ENCODE data around the gene NSUN3. TPM values are rescaled to one million over a fixed set of nuclear protein-coding genes. Genes with fewer than 3 reads are reported as not detected.

The NSUN3 gene
- total and polyA plus RNA-seq, 9 donors, result 7.1 to 14.9 (median 11.7) TPM

- H3K9me3 ChIP-seq, result no peaks in the 10 kb centered on the region
- intact Hi-C loops (cut with DNase I), result loop anchor here in 1 of 4 donors (10.0 kb wide), 1 partner anchor 61 kb away; no protein-coding TSS in a partner anchor
- DNase-seq, result no peak
- no peaks in the 10 kb centered on the region for H3K27me3 ChIP-seq
- WGBS, 3 donors, result 89 to 100% (median 93%) methylated on average over 1 of the region's 1 CpG
- H3K4me3 ChIP-seq, result no peak overlapping the region
- H3K27ac ChIP-seq, result no peak overlapping the region
- no peak for TF ChIP-seq EP300 (IDR thresholded peaks at IDR 0.05)
- no peak for TF ChIP-seq POLR2A (IDR thresholded peaks at IDR 0.05)
- TF ChIP-seq CTCF (IDR thresholded peaks at IDR 0.05), result no peak
- no peaks in the 10 kb centered on the region for H3K36me3 ChIP-seq
- H3K4me1 ChIP-seq (ENCODE audit: insufficient read depth), result peaks cover 2% of the 10 kb centered on the region
These were observed 3.1 kb downstream of the NSUN3 start for GRCh38 chr3:94065819-94066480.

GRCh38 chr3:94066506-94067500, 3.9 kb downstream of the NSUN3 start:
- 85 to 88% (median 87%) methylated on average over 6 of the region's 6 CpGs for WGBS, 3 donors
- DNase-seq, result no peak
- no peak overlapping the region for H3K4me3 ChIP-seq
- no peaks in the 10 kb centered on the region for H3K27me3 ChIP-seq
- no peaks in the 10 kb centered on the region for H3K9me3 ChIP-seq
- TF ChIP-seq EP300 (IDR thresholded peaks at IDR 0.05) (no peak), CTCF (IDR thresholded peaks at IDR 0.05) (no peak), POLR2A (IDR thresholded peaks at IDR 0.05) (no peak)
- H3K4me1 ChIP-seq (ENCODE audit: insufficient read depth), result peaks cover 2% of the 10 kb centered on the region
- no peaks in the 10 kb centered on the region for H3K36me3 ChIP-seq
- no peak overlapping the region for H3K27ac ChIP-seq
- intact Hi-C loops (cut with DNase I), result loop anchor here in 1 of 4 donors (10.0 kb wide), 1 partner anchor 62 kb away; no protein-coding TSS in a partner anchor

DNA sequence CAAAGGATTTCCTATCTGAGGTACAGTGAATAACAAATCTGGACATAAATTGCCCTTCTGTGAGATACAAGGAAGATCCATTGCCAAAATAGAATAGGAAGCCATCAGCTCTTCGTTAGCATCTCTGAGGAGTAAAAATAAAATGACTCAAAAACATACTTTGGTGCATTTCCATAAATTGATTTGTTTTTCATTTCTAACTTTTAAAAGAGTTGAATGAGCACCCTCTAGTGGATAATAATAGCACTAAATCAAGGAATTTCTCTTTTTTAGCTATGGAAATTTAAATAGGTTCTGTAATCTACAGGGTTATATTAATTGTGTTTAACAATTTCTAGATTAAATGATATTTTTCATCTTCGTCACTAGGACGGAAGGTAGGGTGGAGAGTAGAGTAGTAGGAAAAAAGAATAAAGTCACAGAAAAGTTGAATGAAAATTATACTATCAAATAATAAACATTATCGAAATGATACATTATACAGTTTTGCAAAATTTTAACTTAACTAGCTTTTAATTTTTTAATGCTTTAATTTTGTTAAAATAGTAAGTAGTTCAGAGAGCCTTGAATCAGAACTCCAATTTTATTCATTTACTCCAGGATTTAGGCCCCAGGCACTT, 6.4 kb downstream of the NSUN3 start:
- DNase-seq, result no peak
- Histone ChIP-seq H3K4me3 (no peak overlapping the region), H3K36me3 (no peaks in the 10 kb centered on the region), H3K27me3 (no peaks in the 10 kb centered on the region), H3K4me1 (ENCODE audit: insufficient read depth) (peaks cover 2% of the 10 kb centered on the region), H3K27ac (no peak overlapping the region), H3K9me3 (no peaks in the 10 kb centered on the region)
- 26 to 36% (median 33%) methylated on average over 4 of the region's 4 CpGs for WGBS, 3 donors
- intact Hi-C loops (cut with DNase I), result loop anchor here in 1 of 4 donors (10.0 kb wide), 1 partner anchor 65 kb away; no protein-coding TSS in a partner anchor
- peak in 2 of 3 donors; percentile 33 to 40 for TF ChIP-seq CTCF (IDR thresholded peaks at IDR 0.05)
- no peak for TF ChIP-seq POLR2A (IDR thresholded peaks at IDR 0.05)
- no peak for TF ChIP-seq EP300 (IDR thresholded peaks at IDR 0.05)

- WGBS, 3 donors, result 93 to 94% (median 93%) methylated on average over 6 of the region's 6 CpGs
- no peak for DNase-seq
- no peaks in the 10 kb centered on the region for H3K27me3 ChIP-seq
- no peaks in the 10 kb centered on the region for H3K36me3 ChIP-seq
- peaks cover 2% of the 10 kb centered on the region for H3K4me1 ChIP-seq (ENCODE audit: insufficient read depth)
- TF ChIP-seq EP300 (IDR thresholded peaks at IDR 0.05), result no peak
- H3K4me3 ChIP-seq, result no peak overlapping the region
- no peak overlapping the region for H3K27ac ChIP-seq
- intact Hi-C loops (cut with DNase I), result no loop called here
- H3K9me3 ChIP-seq, result no peaks in the 10 kb centered on the region
These were observed 7.6 kb downstream of the NSUN3 start for GRCh38 chr3:94070341-94070911.
